ENCODE data around the gene GASK1A. TPM values are rescaled to one million over a fixed set of nuclear protein-coding genes. Genes with fewer than 3 reads are reported as not detected.
A peak's percentile ranks its signal among the peaks of the same experiment; 100 is the strongest.

Gene GASK1A
- total RNA-seq, 1 donor from 2014 or later = 1.1 TPM

DNA sequence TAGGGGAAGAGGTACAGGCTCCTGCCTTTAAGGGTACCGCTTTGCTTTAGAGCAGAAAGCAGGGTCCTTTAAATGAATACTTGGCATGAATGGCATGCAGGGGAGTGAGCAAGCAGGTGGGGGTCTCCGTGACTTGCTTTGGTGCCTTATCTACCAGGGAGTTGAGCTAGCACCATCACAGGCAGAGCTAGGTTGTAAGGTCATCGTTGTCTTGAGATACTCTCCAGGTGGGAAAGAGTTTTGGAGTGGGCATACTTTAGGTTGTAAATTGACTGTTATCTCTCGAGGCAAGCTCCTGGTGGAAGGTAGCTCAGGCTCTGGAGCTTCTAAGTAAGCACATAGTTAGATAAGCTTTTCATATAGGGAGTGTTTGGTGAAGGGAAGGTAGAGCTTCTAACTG is 5.6 kb downstream of the GASK1A start:
- DNase-seq (ENCODE audit: low read depth) = no peak
- Histone ChIP-seq H3K4me3 (ENCODE audit: low read depth, low read length) (no peak overlapping the region), H3K36me3 (ENCODE audit: control insufficient read depth, insufficient read depth, low read length) (no peaks in the 10 kb centered on the region), H3K27me3 (ENCODE audit: control insufficient read depth, insufficient read depth, low read length) (peaks cover 17% of the 10 kb centered on the region)
- FAIRE-seq = no peak
- no peak for TF ChIP-seq CTCF (IDR thresholded peaks at IDR 0.05; ENCODE audit: insufficient read depth, low read length, severe bottlenecking)

DNA sequence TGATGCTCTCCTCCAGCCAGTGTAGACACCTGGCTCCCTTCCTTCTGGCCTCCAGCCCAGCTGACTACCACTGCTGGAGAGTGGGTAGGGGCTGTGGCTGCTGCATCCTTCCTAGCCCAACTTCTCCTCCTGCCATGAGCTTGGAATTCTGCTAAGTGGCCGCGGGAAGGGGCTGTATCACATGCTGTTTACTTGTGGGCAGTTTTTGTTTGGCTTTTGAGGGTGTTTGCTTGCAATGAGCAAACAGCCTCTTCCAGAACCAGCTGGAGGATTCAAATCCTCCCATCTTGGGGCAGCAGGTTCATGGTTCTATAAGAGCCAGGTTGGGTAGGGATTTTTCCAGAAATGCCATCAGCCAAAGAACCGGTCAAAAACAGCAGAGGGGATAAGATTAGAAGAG is 9.0 kb downstream of the GASK1A start:
- no peak for FAIRE-seq
- no peaks in the 10 kb centered on the region for H3K36me3 ChIP-seq (ENCODE audit: control insufficient read depth, insufficient read depth, low read length)
- DNase-seq (ENCODE audit: low read depth) = no peak

GRCh38 chr3:42988566-42988965 is 9.5 kb downstream of the GASK1A start:
- H3K36me3 ChIP-seq (ENCODE audit: control insufficient read depth, insufficient read depth, low read length) = no peaks in the 10 kb centered on the region
- TF ChIP-seq CTCF (IDR thresholded peaks at IDR 0.05; ENCODE audit: insufficient read depth, low read length, severe bottlenecking) = no peak
- DNase-seq (ENCODE audit: low read depth) (no peak), FAIRE-seq (peak; percentile 18)
- H3K27me3 ChIP-seq (ENCODE audit: control insufficient read depth, insufficient read depth, low read length) = no peaks in the 10 kb centered on the region
- H3K4me3 ChIP-seq (ENCODE audit: low read depth, low read length) = no peak overlapping the region

More for the DNA sequence above, 9.0 kb downstream of the GASK1A start:
- no peak overlapping the region for H3K4me3 ChIP-seq (ENCODE audit: low read depth, low read length)
- H3K27me3 ChIP-seq (ENCODE audit: control insufficient read depth, insufficient read depth, low read length) = no peaks in the 10 kb centered on the region
- TF ChIP-seq CTCF (IDR thresholded peaks at IDR 0.05; ENCODE audit: insufficient read depth, low read length, severe bottlenecking) = no peak

GRCh38 chr3:42991341-42992315 is 12.5 kb downstream of the GASK1A start:
- Histone ChIP-seq H3K4me3 (ENCODE audit: low read depth, low read length) (no peak overlapping the region), H3K36me3 (ENCODE audit: control insufficient read depth, insufficient read depth, low read length) (no peaks in the 10 kb centered on the region), H3K27me3 (ENCODE audit: control insufficient read depth, insufficient read depth, low read length) (no peaks in the 10 kb centered on the region)
- TF ChIP-seq CTCF (IDR thresholded peaks at IDR 0.05; ENCODE audit: insufficient read depth, low read length, severe bottlenecking) = no peak
- FAIRE-seq (peak; percentile 80), DNase-seq (ENCODE audit: low read depth) (no peak)

DNA sequence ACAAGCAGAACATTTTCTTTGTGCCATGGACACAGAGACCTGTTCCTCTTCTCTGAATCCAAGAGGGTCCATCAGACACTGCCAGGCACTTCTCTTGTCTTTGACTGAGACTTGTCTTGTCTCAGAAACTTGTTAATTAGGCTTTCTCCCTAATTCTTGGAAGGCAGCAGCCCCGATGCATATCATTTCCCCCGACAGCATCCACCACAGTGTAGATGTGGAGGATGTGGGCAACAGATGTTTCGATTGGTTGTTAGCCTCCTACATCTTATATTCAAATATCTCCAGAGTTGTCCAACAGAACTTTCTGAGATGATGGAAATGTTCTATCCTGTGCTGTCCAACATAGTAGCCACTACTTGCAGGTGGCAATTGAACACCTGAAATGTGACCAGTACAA is 15.5 kb downstream of the GASK1A start:
- no peaks in the 10 kb centered on the region for H3K27me3 ChIP-seq (ENCODE audit: control insufficient read depth, insufficient read depth, low read length)
- H3K36me3 ChIP-seq (ENCODE audit: control insufficient read depth, insufficient read depth, low read length) = no peaks in the 10 kb centered on the region
- TF ChIP-seq CTCF (IDR thresholded peaks at IDR 0.05; ENCODE audit: insufficient read depth, low read length, severe bottlenecking) = no peak
- FAIRE-seq (peak; percentile 18), DNase-seq (ENCODE audit: low read depth) (no peak)
- H3K4me3 ChIP-seq (ENCODE audit: low read depth, low read length) = no peak overlapping the region
